Calu3 (cell line): ENCODE results near the gene ZNFX1. TPM values are rescaled to one million over a fixed set of nuclear protein-coding genes. Genes with fewer than 3 reads are reported as not detected.

ENCODE experiments used
- BruUV-seq: library from RNA; stranded (reverse); fragments of 400-500 nt; replicated peaks from 2 replicates; lab custom pipeline; 2021; lab: Mats Ljungman, UMichigan
- CTCF ChIA-PET: fragments of 300-600 bp; sonication (Branson Sonifier 250); formaldehyde crosslinking; loops from one replicate; lab custom pipeline; 2022; ENCODE audit warnings: antibody characterized with exemption; lab: Charles Lee
- DNase-seq: peaks from one replicate; pipeline ENCODE4 v3.0.0; 2022
- H3K27ac Mint-ChIP-seq: one replicate; pipeline ENCODE4 v1.8.0; 2022; ENCODE audit warnings: mixed read lengths; ENCODE audit not compliant: unreplicated experiment
- H3K27me3 Mint-ChIP-seq: one replicate; pipeline ENCODE4 v1.8.0; 2022; ENCODE audit warnings: mixed read lengths; ENCODE audit not compliant: unreplicated experiment
- H3K36me3 Mint-ChIP-seq: one replicate; pipeline ENCODE4 v1.8.0; 2022; ENCODE audit warnings: mild to moderate bottlenecking, moderate library complexity, mixed read lengths; ENCODE audit not compliant: insufficient read depth, unreplicated experiment
- H3K4me1 Mint-ChIP-seq: one replicate; pipeline ENCODE4 v1.8.0; 2022; ENCODE audit warnings: mild to moderate bottlenecking, low read depth, mixed read lengths; ENCODE audit not compliant: unreplicated experiment
- H3K4me3 Mint-ChIP-seq: one replicate; pipeline ENCODE4 v1.8.0; 2022; ENCODE audit warnings: mild to moderate bottlenecking, low read depth, moderate library complexity, mixed read lengths; ENCODE audit not compliant: unreplicated experiment
- H3K9me3 Mint-ChIP-seq: one replicate; pipeline ENCODE4 v1.8.0; 2022; ENCODE audit warnings: low read depth, mixed read lengths; ENCODE audit not compliant: unreplicated experiment
- CTCF ChIP-seq: fragments of 200-600 bp; IDR thresholded peaks from one replicate; pipeline ENCODE4 v1.8.0; 2022; ENCODE audit warnings: antibody characterized with exemption; ENCODE audit not compliant: unreplicated experiment
- intact Hi-C: fragments of 100-400 bp; cut with micrococcal nuclease; formaldehyde crosslinking; loops from one replicate; pipeline ENCODE4 v1.10.0; 2022; ENCODE audit not compliant: unreplicated experiment
- total RNA-seq: library from RNA; stranded (reverse); gene quantifications from 2 replicates; pipeline ENCODE4 v1.2.3, GENCODE V29; 2022

The ZNFX1 gene
- total RNA-seq, 1 experiment from 2014 or later, result 94.1 TPM

GRCh38 chr20:49270736-49271135 lies 7.1 kb downstream of the ZNFX1 start:
- no peak overlapping the region for H3K27ac Mint-ChIP-seq
- DNase-seq, result no peak
- CTCF ChIA-PET, result no interaction called here
- H3K27me3 Mint-ChIP-seq, result no peaks in the 10 kb centered on the region
- no peak overlapping the region for H3K4me3 Mint-ChIP-seq
- H3K36me3 Mint-ChIP-seq, result peaks cover 78% of the 10 kb centered on the region
- TSS peak; percentile 0 for BruUV-seq
- TF ChIP-seq CTCF, result no peak
- intact Hi-C loops, result no loop called here
- H3K4me1 Mint-ChIP-seq, result peaks cover 56% of the 10 kb centered on the region
- H3K9me3 Mint-ChIP-seq, result no peaks in the 10 kb centered on the region

GRCh38 chr20:49270177-49270576 lies 7.7 kb downstream of the ZNFX1 start:
- CTCF ChIA-PET, result no interaction called here
- no peak for DNase-seq
- intact Hi-C loops, result no loop called here
- Mint-ChIP-seq H3K27me3 (no peaks in the 10 kb centered on the region), H3K27ac (no peak overlapping the region), H3K4me3 (no peak overlapping the region), H3K9me3 (no peaks in the 10 kb centered on the region), H3K36me3 (peaks cover 76% of the 10 kb centered on the region), H3K4me1 (peaks cover 55% of the 10 kb centered on the region)
- no peak for TF ChIP-seq CTCF
- BruUV-seq, result no TSS peak

GRCh38 chr20:49268600-49269365 lies 9.1 kb downstream of the ZNFX1 start:
- no peak for TF ChIP-seq CTCF
- no TSS peak for BruUV-seq
- CTCF ChIA-PET, result interaction anchor here (0.6 kb wide), 1 partner anchor 14 kb away, joined by 4 read pairs; no protein-coding TSS in a partner anchor
- Mint-ChIP-seq H3K27ac (no peak overlapping the region), H3K9me3 (no peaks in the 10 kb centered on the region), H3K36me3 (peaks cover 80% of the 10 kb centered on the region), H3K27me3 (no peaks in the 10 kb centered on the region), H3K4me1 (peaks cover 54% of the 10 kb centered on the region), H3K4me3 (peak overlapping the region; percentile 40)
- intact Hi-C loops, result no loop called here
- DNase-seq, result no peak

GRCh38 chr20:49267327-49267726 lies 10.5 kb downstream of the ZNFX1 start:
- Mint-ChIP-seq H3K4me3 (no peak overlapping the region), H3K4me1 (peaks cover 59% of the 10 kb centered on the region), H3K36me3 (peaks cover 88% of the 10 kb centered on the region), H3K27me3 (no peaks in the 10 kb centered on the region), H3K27ac (no peak overlapping the region), H3K9me3 (no peaks in the 10 kb centered on the region)
- no peak for TF ChIP-seq CTCF
- CTCF ChIA-PET, result interaction anchor here (0.6 to 2.1 kb wide), 4 partner anchors 9 to 730 kb away, joined by 3 to 9 read pairs (median 4); no protein-coding TSS in a partner anchor
- no TSS peak for BruUV-seq
- DNase-seq, result no peak
- intact Hi-C loops, result no loop called here
